LNCaP clone FGC (cell line): ENCODE measurements around the gene KRTAP12-2.
"Not testable (repeated sequence)": the region's sequence is repeated elsewhere in the genome, so short reads cannot be mapped to it uniquely, and the experiment has no call there.

Source experiments
- DNase-seq: peaks from one replicate; pipeline ENCODE4 v3.0.0-alpha.2; 2011; ENCODE audit warnings: low read depth
- H3K4me3 ChIP-seq: 2 replicates; pipeline ENCODE4 v1.5.1; 2011; ENCODE audit warnings: mild to moderate bottlenecking, low read depth, low read length, control low read depth
- CTCF ChIP-seq: IDR thresholded peaks from 2 replicates; pipeline ENCODE4 v1.5.1; 2012; ENCODE audit warnings: mild to moderate bottlenecking; ENCODE audit not compliant: control insufficient read depth, insufficient read depth; ENCODE audit errors: extremely low read depth

Gene KRTAP12-2

GRCh38 chr21:44650973-44651675, 15.6 kb downstream of the KRTAP12-2 start:
- no peak for DNase-seq
- H3K4me3 ChIP-seq, result no peak overlapping the region
- TF ChIP-seq CTCF, result no peak

- no peak for DNase-seq
- no peak for TF ChIP-seq CTCF
These were observed 16.3 kb downstream of the KRTAP12-2 start for GRCh38 chr21:44650265-44650972.

GRCh38 chr21:44649521-44650100, 17.1 kb downstream of the KRTAP12-2 start:
- DNase-seq, result no peak
- no peak for TF ChIP-seq CTCF
- H3K4me3 ChIP-seq, result no peak overlapping the region

More at GRCh38 chr21:44650265-44650972, 16.3 kb downstream of the KRTAP12-2 start:
- H3K4me3 ChIP-seq, result no peak overlapping the region

GRCh38 chr21:44648557-44649311, 18.0 kb downstream of the KRTAP12-2 start:
- no peak overlapping the region for H3K4me3 ChIP-seq
- TF ChIP-seq CTCF, result no peak
- DNase-seq, result no peak

- no peak for DNase-seq
- H3K4me3 ChIP-seq, result no peak overlapping the region
- no peak for TF ChIP-seq CTCF
These were observed 19.5 kb downstream of the KRTAP12-2 start for GRCh38 chr21:44647222-44647552.

GRCh38 chr21:44646366-44647221, 20.1 kb downstream of the KRTAP12-2 start, which contains the start of gene KRTAP10-11:
TSS of gene KRTAP10-11 (plus strand) at chr21:44646414. CDS start at chr21:44646459, 45 bp downstream.
- not testable (repeated sequence) for DNase-seq, H3K4me3 ChIP-seq
